GM12872 (cell line): ENCODE measurements around the gene GBGT1.
A peak's percentile ranks its signal among the peaks of the same experiment; 100 is the strongest.

ENCODE experiments used
- CTCF ChIP-seq: IDR thresholded peaks from 3 replicates; pipeline ENCODE4 v1.5.1; 2011; ENCODE audit warnings: low read depth, mild to moderate bottlenecking, low read length, moderate library complexity; ENCODE audit not compliant: insufficient read depth

The GBGT1 gene

GRCh38 chr9:133153227-133154096 is 10.3 kb downstream of the GBGT1 start:
- no peak for TF ChIP-seq CTCF

GRCh38 chr9:133151601-133152525 is 11.9 kb downstream of the GBGT1 start:
- no peak for TF ChIP-seq CTCF

- TF ChIP-seq CTCF = no peak
Measured at GRCh38 chr9:133151041-133151440, 12.7 kb downstream of the GBGT1 start.

- peak; percentile 31; the same call in 2 of the 3 replicates for TF ChIP-seq CTCF
Measured at GRCh38 chr9:133149130-133150015, 14.3 kb downstream of the GBGT1 start.

- no peak for TF ChIP-seq CTCF
Measured at GRCh38 chr9:133148199-133149129, 15.2 kb downstream of the GBGT1 start.

- TF ChIP-seq CTCF = peak; percentile 99
Measured at GRCh38 chr9:133147412-133148198, 16.1 kb downstream of the GBGT1 start.
